Caki2 (cell line): ENCODE measurements around the gene DEGS2. TPM values are rescaled to one million over a fixed set of nuclear protein-coding genes. Genes with fewer than 3 reads are reported as not detected.

Source experiments
- DNase-seq: peaks from one replicate; pipeline ENCODE4 v3.0.0-alpha.2; 2015; ENCODE audit warnings: low read depth
- in situ Hi-C: cut with HindIII; loops from 2 replicates; pipeline ENCODE4 v1.10.0; 2016; ENCODE audit warnings: low sequenced_read_pairs, low pct_unique_long_range_greater_than_20kb, mixed read lengths
- total RNA-seq: library from RNA; depleted of rRNA; stranded (reverse); fragments of >200 nt; shearing (Covaris generic); gene quantifications from 2 replicates; pipeline ENCODE4 v1.2.3, GENCODE V29; 2014; ENCODE audit warnings: low replicate concordance; rRNA removed

The DEGS2 gene
- total RNA-seq, 1 experiment from 2014 or later: 1.5 TPM

- no peak for DNase-seq
- in situ Hi-C loops: no loop called here
Observed at GRCh38 chr14:100106250-100107112, 53.0 kb downstream of the DEGS2 start.

- no peak for DNase-seq
- in situ Hi-C loops: no loop called here
Observed at GRCh38 chr14:100105357-100106169, 53.9 kb downstream of the DEGS2 start.

GRCh38 chr14:100104523-100105300, 54.7 kb downstream of the DEGS2 start:
- no peak for DNase-seq
- in situ Hi-C loops: no loop called here

DNA sequence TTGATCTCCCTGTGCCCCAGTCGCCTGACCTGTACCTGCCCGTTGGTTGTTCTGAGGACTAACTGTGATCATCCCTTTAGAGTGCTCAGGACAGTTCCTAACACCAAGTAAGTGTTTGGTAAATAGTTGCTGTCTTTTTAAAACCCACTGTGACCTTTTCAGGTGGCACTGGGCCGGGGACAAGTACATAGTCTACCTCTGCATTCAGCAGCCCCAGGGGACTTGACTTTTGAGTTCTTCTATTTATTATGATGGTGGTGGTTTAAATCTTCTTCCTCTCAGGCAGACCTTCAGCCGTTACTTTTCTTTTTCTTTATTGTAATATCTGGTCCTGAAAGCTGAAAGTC, 55.5 kb downstream of the DEGS2 start:
- no peak for DNase-seq
- in situ Hi-C loops: no loop called here

- DNase-seq: no peak
- in situ Hi-C loops: no loop called here
Observed at GRCh38 chr14:100103250-100104005, 56.0 kb downstream of the DEGS2 start.

- no peak for DNase-seq
- in situ Hi-C loops: no loop called here
Observed at GRCh38 chr14:100102156-100102785, 57.2 kb downstream of the DEGS2 start.

DNA sequence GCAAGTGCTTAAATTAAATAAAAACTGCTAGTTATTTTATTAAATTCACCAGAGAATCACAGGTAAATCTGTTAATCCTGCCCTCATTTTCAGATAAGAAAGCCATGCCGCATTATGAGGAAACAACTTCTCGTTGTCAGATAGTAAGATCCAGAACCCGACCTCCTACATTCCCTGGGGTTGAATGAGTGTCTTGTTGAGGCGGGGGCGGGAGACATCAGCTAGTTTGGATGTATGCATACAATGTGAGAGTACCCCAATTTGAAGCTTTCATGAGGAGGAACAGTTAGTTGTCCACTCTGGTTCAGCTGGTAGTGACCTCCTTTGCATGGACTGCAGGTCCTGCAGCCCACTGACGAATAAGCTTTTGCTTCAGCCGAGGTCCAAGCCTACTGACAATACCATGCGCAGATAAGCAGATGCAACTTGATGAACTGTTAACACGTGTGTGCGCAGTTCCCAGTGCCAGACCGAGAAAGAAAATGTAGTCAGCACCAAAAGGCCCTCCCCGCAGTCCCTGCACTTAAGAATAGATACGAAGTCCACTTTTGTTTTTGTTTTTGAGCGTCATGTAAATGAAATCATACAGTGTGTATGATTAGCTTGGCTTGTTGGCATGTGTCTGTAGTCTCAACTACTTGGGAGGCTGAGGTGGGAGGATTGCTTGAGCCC, 59.3 kb downstream of the DEGS2 start:
- DNase-seq: no peak
- in situ Hi-C loops: no loop called here

DNA sequence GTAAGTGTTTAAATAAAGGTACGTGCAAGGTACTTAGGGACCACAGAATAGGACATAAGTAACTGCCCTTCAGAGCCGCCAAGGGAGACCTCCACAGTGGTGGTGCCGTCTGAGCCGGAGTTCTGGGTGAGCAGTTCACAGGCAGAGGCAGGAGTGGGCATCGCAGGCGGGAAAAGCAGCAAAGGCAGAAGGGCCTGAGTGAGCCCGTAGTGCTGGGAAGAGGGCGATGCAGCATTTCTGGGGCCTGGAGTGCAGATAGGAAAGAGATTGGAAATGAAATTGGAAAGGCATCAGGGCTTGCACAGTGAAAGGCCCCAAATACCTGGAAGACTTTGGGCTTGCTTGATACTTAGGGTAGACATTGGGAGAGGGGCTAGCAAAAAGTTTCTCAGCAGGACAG, 61.3 kb downstream of the DEGS2 start:
- in situ Hi-C loops: no loop called here
- no peak for DNase-seq

GRCh38 chr14:100096656-100097055, 62.8 kb downstream of the DEGS2 start:
- in situ Hi-C loops: no loop called here
- no peak for DNase-seq

Other genes starting within 250 kb of the DEGS2 start
- 2.1 and 5.6 TPM in 2 replicates for gene EVL, start 94.2 kb downstream of the DEGS2 start, total RNA-seq
- gene YY1, start 79.5 kb upstream of the DEGS2 start, total RNA-seq: 44.4 and 54.2 TPM in 2 replicates
- gene SLC25A29, start 146.8 kb upstream of the DEGS2 start, total RNA-seq: 33.6 and 46.0 TPM in 2 replicates
- not detected in 2 replicates for gene SLC25A47, start 163.7 kb upstream of the DEGS2 start, total RNA-seq
- 6.7 and 15.6 TPM in 2 replicates for gene WDR25, start 216.8 kb upstream of the DEGS2 start, total RNA-seq